Pulmonary artery endothelial cell (primary cell): ENCODE measurements around the gene SMIM14. TPM values are rescaled to one million over a fixed set of nuclear protein-coding genes. Genes with fewer than 3 reads are reported as not detected.
"Not testable (repeated sequence)": the region's sequence is repeated elsewhere in the genome, so short reads cannot be mapped to it uniquely, and the experiment has no call there.

Experiments used
- DNase-seq: peaks from one replicate; pipeline ENCODE4 v3.0.0-alpha.2; 2011; ENCODE audit warnings: low read depth, low spot score
- total RNA-seq: library from RNA; depleted of rRNA; stranded (reverse); fragments of >200 nt; gene quantifications from 2 replicates; pipeline ENCODE4 v1.2.3, GENCODE V29; 2014

Gene SMIM14
- total RNA-seq, 1 donor from 2014 or later, result 16.0 TPM

- DNase-seq, result no peak
Observed at GRCh38 chr4:39533541-39533940, 105.1 kb downstream of the SMIM14 start.

- DNase-seq, result not testable (repeated sequence)
Observed at GRCh38 chr4:39532237-39532636, 106.4 kb downstream of the SMIM14 start.

- DNase-seq, result no peak
Observed at GRCh38 chr4:39530682-39531081, 108.0 kb downstream of the SMIM14 start.

GRCh38 chr4:39529534-39529933, 109.1 kb downstream of the SMIM14 start:
- DNase-seq, result no peak

GRCh38 chr4:39528061-39528465, 110.6 kb downstream of the SMIM14 start:
- no peak for DNase-seq

- peak; percentile 96 for DNase-seq
Observed at GRCh38 chr4:39527296-39528060, 111.2 kb downstream of the SMIM14 start, which contains the start of gene UGDH. UGDH (minus strand) TSS chr4:39527439; CDS start chr4:39521512, 5,927 bp downstream.

- no peak for DNase-seq
Observed at GRCh38 chr4:39526765-39527295, 111.8 kb downstream of the SMIM14 start.

- no peak for DNase-seq
Observed at GRCh38 chr4:39525822-39526690, 112.6 kb downstream of the SMIM14 start.

- no peak for DNase-seq
Observed at GRCh38 chr4:39524161-39524957, 114.3 kb downstream of the SMIM14 start.

GRCh38 chr4:39522068-39522467, 116.6 kb downstream of the SMIM14 start:
- DNase-seq, result no peak

GRCh38 chr4:39521253-39521919, 117.3 kb downstream of the SMIM14 start:
- no peak for DNase-seq

GRCh38 chr4:39518484-39518883, 120.2 kb downstream of the SMIM14 start:
- no peak for DNase-seq

- DNase-seq, result no peak
Observed at GRCh38 chr4:39516407-39516966, 122.2 kb downstream of the SMIM14 start.

- not testable (repeated sequence) for DNase-seq
Observed at GRCh38 chr4:39515669-39516401, 122.8 kb downstream of the SMIM14 start.

GRCh38 chr4:39514888-39515401, 123.7 kb downstream of the SMIM14 start:
- DNase-seq, result no peak

- not testable (repeated sequence) for DNase-seq
Observed at GRCh38 chr4:39514266-39514665, 124.4 kb downstream of the SMIM14 start.

- DNase-seq, result no peak
Observed at GRCh38 chr4:39510348-39510929, 128.2 kb downstream of the SMIM14 start.

GRCh38 chr4:39505581-39505980, 133.1 kb downstream of the SMIM14 start:
- no peak for DNase-seq

- no peak for DNase-seq
Observed at GRCh38 chr4:39504538-39504937, 134.1 kb downstream of the SMIM14 start.
